OCI-LY3 (cell line): ENCODE measurements around the gene CRIP3.

ENCODE experiments used
- EZH2phosphoT487 ChIP-seq: fragments of 200-600 bp; shearing (Covaris generic); IDR thresholded peaks from 2 replicates; pipeline ENCODE4 v1.6.1; 2018; ENCODE audit warnings: antibody characterized with exemption, mixed run types, low read depth
- TF ChIP-seq, protein P1 (sequence below): fragments of 200-600, 300-600 bp; sonication (generic); IDR thresholded peaks from 2 replicates; pipeline ENCODE4 v1.5.1; 2014; ENCODE audit warnings: antibody characterized with exemption, low read length, low read depth

DNA sequence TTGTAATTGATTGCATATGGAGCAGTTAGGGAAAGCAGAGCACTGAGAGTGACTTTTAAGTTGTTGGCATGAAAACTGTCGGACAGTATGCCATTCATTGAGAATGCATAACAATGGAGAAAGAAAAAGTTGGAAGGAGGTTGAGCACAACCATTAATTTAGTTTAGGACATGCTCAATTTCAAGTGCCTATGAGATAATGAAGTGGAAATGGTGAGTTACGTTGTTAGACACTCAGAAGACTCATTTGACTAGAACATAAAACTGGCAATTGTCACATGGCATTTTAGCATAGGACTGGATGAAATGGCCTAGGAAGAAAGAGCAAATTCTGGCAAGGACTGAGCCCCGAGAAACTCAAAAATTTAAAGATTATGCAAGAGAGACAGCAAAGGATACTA lies 38.8 kb upstream of the CRIP3 start:
- TF ChIP-seq, protein P1, sequence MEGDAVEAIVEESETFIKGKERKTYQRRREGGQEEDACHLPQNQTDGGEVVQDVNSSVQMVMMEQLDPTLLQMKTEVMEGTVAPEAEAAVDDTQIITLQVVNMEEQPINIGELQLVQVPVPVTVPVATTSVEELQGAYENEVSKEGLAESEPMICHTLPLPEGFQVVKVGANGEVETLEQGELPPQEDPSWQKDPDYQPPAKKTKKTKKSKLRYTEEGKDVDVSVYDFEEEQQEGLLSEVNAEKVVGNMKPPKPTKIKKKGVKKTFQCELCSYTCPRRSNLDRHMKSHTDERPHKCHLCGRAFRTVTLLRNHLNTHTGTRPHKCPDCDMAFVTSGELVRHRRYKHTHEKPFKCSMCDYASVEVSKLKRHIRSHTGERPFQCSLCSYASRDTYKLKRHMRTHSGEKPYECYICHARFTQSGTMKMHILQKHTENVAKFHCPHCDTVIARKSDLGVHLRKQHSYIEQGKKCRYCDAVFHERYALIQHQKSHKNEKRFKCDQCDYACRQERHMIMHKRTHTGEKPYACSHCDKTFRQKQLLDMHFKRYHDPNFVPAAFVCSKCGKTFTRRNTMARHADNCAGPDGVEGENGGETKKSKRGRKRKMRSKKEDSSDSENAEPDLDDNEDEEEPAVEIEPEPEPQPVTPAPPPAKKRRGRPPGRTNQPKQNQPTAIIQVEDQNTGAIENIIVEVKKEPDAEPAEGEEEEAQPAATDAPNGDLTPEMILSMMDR: no peak
- no peak for TF ChIP-seq EZH2phosphoT487
